ENCODE data around the gene NLN.
"Not testable (repeated sequence)": the region's sequence is repeated elsewhere in the genome, so short reads cannot be mapped to it uniquely, and the experiment has no call there.

Gene NLN

GRCh38 chr5:65734196-65734775, 12.3 kb downstream of the NLN start:
- not testable (repeated sequence) for DNase-seq

GRCh38 chr5:65734921-65735320, 12.9 kb downstream of the NLN start:
- DNase-seq, result peak; percentile 23 to 49

- DNase-seq, result no peak
Measured at GRCh38 chr5:65736011-65736410, 14.0 kb downstream of the NLN start.

- no peak for DNase-seq
Measured at GRCh38 chr5:65737842-65738241, 15.8 kb downstream of the NLN start.

GRCh38 chr5:65738305-65738704, 16.3 kb downstream of the NLN start:
- DNase-seq, result no peak

- no peak for DNase-seq
Measured at GRCh38 chr5:65739162-65739561, 17.2 kb downstream of the NLN start.

- DNase-seq, result peak; percentile 72 to 78
Measured at GRCh38 chr5:65742565-65743231, 20.7 kb downstream of the NLN start.

GRCh38 chr5:65749221-65749844, 27.3 kb downstream of the NLN start:
- no peak for DNase-seq

- DNase-seq, result no peak
Measured at GRCh38 chr5:65749956-65750355, 28.0 kb downstream of the NLN start.

- DNase-seq, result no peak
Measured at GRCh38 chr5:65750938-65751337, 28.9 kb downstream of the NLN start.

GRCh38 chr5:65753189-65753588, 31.2 kb downstream of the NLN start:
- DNase-seq, result no peak

- no peak for DNase-seq
Measured at GRCh38 chr5:65758546-65759144, 36.6 kb downstream of the NLN start.

GRCh38 chr5:65760504-65761275, 38.7 kb downstream of the NLN start:
- DNase-seq, result no peak

- no peak for DNase-seq
Measured at GRCh38 chr5:65762234-65762633, 40.2 kb downstream of the NLN start.

- DNase-seq, result no peak
Measured at GRCh38 chr5:65765582-65765981, 43.6 kb downstream of the NLN start.

- DNase-seq, result no peak
Measured at GRCh38 chr5:65766175-65766574, 44.2 kb downstream of the NLN start.

- DNase-seq, result no peak
Measured at GRCh38 chr5:65766781-65767180, 44.8 kb downstream of the NLN start.

GRCh38 chr5:65767565-65767964, 45.6 kb downstream of the NLN start:
- no peak for DNase-seq

GRCh38 chr5:65768723-65769346, 46.8 kb downstream of the NLN start:
- DNase-seq, result no peak

- DNase-seq, result no peak
Measured at GRCh38 chr5:65769539-65769938, 47.5 kb downstream of the NLN start.

- no peak for DNase-seq
Measured at GRCh38 chr5:65771266-65771665, 49.3 kb downstream of the NLN start.

GRCh38 chr5:65772963-65773362, 51.0 kb downstream of the NLN start:
- DNase-seq, result not testable (repeated sequence)

- DNase-seq, result no peak
Measured at GRCh38 chr5:65774346-65774745, 52.3 kb downstream of the NLN start.
